HL-60 (cell line): ENCODE results near the gene NMT1.

Source experiments
- GABPA ChIP-seq: IDR thresholded peaks from 2 replicates; pipeline ENCODE4 v1.6.1; 2012; ENCODE audit warnings: low read depth
- POLR2AphosphoS5 ChIP-seq: IDR thresholded peaks from 2 replicates; pipeline ENCODE4 v1.6.1; 2012; ENCODE audit warnings: low read depth
- REST ChIP-seq: IDR thresholded peaks from 2 replicates; pipeline ENCODE4 v1.6.1; 2012; ENCODE audit warnings: low read depth; ENCODE audit not compliant: insufficient replicate concordance
- SPI1 ChIP-seq: IDR thresholded peaks from 2 replicates; pipeline ENCODE4 v1.6.1; 2012; ENCODE audit warnings: low read depth, mild to moderate bottlenecking, borderline replicate concordance
- TF ChIP-seq, protein P1 (sequence below): IDR thresholded peaks from one replicate; pipeline ENCODE4 v1.5.1; 2011; ENCODE audit warnings: low read length, control low read depth, inconsistent platforms; ENCODE audit not compliant: insufficient read depth

DNA sequence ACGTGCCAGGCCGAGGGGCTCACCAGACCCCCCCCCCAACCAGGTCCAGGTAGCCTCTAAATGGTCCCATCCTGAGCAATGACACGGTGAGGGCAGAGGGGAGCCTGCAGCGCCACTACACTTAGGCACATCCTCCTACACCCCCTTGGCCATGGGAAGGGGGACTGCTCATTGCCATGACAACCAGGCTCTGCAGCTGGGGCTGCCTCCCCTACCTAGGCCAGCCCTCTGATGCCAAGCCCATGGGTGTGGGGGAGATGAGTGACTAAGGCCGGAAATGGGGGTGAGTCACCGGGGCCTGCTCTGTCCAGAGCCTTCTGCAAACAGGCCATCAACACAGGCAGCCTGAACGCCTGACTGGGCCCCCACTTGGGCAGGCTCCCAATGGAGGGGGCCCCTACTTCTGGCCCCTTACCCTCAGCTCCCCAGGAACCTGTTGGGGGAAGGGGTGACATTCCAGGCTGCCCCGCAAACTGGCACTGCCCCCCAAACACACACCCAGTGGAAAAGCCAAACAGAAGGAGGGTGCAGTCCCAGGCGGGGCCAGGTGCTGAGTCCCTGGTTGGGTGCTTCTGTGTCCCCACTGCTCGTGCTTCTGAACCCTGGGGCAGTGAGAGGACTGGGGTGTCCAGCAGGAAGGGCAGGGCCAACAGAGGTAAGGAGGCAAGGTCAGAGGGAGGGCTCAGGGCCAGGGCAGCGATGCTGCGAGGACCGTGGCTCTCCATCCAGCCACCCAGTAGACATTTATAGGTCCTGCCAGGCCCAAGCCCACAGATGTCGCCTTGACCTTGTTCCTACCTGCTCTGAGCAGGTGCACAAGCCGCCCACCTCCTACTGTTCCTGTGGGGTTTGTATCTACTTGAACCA is 63.0 kb downstream of the NMT1 start:
- TF ChIP-seq, protein P1, sequence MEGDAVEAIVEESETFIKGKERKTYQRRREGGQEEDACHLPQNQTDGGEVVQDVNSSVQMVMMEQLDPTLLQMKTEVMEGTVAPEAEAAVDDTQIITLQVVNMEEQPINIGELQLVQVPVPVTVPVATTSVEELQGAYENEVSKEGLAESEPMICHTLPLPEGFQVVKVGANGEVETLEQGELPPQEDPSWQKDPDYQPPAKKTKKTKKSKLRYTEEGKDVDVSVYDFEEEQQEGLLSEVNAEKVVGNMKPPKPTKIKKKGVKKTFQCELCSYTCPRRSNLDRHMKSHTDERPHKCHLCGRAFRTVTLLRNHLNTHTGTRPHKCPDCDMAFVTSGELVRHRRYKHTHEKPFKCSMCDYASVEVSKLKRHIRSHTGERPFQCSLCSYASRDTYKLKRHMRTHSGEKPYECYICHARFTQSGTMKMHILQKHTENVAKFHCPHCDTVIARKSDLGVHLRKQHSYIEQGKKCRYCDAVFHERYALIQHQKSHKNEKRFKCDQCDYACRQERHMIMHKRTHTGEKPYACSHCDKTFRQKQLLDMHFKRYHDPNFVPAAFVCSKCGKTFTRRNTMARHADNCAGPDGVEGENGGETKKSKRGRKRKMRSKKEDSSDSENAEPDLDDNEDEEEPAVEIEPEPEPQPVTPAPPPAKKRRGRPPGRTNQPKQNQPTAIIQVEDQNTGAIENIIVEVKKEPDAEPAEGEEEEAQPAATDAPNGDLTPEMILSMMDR: no peak
- no peak for TF ChIP-seq POLR2AphosphoS5
- no peak for TF ChIP-seq REST
- TF ChIP-seq GABPA: no peak
- TF ChIP-seq SPI1: no peak
